ENCODE data around the gene MARK4. TPM values are rescaled to one million over a fixed set of nuclear protein-coding genes. Genes with fewer than 3 reads are reported as not detected.
"Not testable (repeated sequence)": the region's sequence is repeated elsewhere in the genome, so short reads cannot be mapped to it uniquely, and the experiment has no call there.

Gene MARK4
- total RNA-seq, 4 donors from 2014 or later: 13.5 to 51.5 (median 15.5) TPM

DNA sequence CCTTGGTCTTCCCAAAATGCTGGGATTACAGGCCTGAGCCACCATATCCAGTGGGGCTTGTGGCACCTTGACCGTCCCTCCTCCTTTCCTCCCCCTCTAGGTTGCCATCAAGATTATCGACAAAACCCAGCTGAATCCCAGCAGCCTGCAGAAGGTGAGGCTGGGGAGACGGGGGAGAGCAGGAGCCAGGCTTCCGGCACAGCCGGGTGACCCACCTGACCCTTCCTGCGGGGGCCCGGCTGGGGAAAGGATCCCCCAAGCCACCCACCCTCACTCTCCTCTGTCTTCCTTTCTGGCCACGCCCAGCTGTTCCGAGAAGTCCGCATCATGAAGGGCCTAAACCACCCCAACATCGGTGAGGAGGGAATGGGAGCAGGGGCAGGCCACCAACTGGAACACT, 11.9 kb downstream of the MARK4 start:
- no peaks in the 10 kb centered on the region for H3K9me3 ChIP-seq
- TF ChIP-seq, protein P1, sequence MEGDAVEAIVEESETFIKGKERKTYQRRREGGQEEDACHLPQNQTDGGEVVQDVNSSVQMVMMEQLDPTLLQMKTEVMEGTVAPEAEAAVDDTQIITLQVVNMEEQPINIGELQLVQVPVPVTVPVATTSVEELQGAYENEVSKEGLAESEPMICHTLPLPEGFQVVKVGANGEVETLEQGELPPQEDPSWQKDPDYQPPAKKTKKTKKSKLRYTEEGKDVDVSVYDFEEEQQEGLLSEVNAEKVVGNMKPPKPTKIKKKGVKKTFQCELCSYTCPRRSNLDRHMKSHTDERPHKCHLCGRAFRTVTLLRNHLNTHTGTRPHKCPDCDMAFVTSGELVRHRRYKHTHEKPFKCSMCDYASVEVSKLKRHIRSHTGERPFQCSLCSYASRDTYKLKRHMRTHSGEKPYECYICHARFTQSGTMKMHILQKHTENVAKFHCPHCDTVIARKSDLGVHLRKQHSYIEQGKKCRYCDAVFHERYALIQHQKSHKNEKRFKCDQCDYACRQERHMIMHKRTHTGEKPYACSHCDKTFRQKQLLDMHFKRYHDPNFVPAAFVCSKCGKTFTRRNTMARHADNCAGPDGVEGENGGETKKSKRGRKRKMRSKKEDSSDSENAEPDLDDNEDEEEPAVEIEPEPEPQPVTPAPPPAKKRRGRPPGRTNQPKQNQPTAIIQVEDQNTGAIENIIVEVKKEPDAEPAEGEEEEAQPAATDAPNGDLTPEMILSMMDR (IDR thresholded peaks at IDR 0.05): no peak
- TF ChIP-seq POLR2A (IDR thresholded peaks at IDR 0.05): no peak
- no peak overlapping the region for H3K27ac ChIP-seq
- DNase-seq: no peak
- no peak overlapping the region for H3K4me3 ChIP-seq
- no peaks in the 10 kb centered on the region for H3K27me3 ChIP-seq
- H3K4me1 ChIP-seq: no peaks in the 10 kb centered on the region
- intact Hi-C loops (cut with DNase I; ENCODE audit: low total_unique reads): no loop called here
- no peaks in the 10 kb centered on the region for H3K36me3 ChIP-seq

DNA sequence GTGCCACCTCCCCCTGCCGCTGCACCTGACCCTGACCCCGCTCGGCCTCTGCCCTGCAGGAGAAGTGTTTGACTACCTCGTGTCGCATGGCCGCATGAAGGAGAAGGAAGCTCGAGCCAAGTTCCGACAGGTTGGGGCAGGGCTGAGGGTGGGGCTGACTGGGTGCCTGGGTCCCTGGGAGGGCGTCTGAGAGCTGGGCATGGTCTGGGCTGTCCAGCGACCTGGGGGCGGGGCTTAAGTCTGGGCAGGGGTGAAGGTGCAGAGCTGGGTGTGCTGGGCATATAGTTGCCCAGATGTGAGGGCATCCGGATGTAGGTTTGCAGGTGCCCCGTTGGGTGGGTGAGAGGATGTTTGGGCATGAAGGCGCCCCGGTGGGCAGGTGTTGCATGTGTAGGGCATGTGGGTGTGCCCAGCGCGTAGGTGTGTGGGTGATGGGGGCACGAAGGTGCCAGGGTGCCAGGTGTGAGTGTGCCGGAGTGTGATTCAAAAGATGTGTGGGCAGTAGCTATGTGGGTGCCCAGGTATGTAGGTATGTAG, 13.8 kb downstream of the MARK4 start:
- Histone ChIP-seq H3K36me3 (no peaks in the 10 kb centered on the region), H3K4me1 (no peaks in the 10 kb centered on the region)
- intact Hi-C loops (cut with DNase I; ENCODE audit: low total_unique reads): no loop called here

DNA sequence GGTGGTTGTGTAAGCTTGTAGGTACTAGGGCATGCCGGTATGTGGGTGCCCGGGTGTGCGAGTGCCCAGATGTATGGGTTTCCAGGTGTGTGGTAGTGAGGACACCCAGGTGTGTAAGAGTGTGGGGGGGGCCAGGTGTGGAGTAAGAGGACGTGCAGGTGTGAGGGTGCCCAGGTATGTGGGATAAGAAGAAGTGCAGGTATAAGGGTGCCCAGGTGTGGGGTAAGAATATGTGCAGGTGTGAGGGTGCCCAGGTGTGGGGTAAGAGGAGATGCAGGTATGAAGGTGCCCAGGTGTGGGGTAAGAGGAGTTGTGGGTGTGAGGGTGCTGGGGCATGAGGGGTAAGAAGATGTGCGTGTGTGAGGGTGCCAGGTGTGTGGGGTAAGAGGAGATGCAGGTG, 14.3 kb downstream of the MARK4 start:
- H3K36me3 ChIP-seq: no peaks in the 10 kb centered on the region
- no peak overlapping the region for H3K4me3 ChIP-seq
- no peak for TF ChIP-seq POLR2A (IDR thresholded peaks at IDR 0.05)
- TF ChIP-seq, protein P1 (IDR thresholded peaks at IDR 0.05): no peak
- no peaks in the 10 kb centered on the region for H3K4me1 ChIP-seq
- no peaks in the 10 kb centered on the region for H3K9me3 ChIP-seq
- H3K27me3 ChIP-seq: no peaks in the 10 kb centered on the region
- intact Hi-C loops (cut with DNase I; ENCODE audit: low total_unique reads): no loop called here
- no peak for DNase-seq
- H3K27ac ChIP-seq: no peak overlapping the region

More for the DNA sequence above, 13.8 kb downstream of the MARK4 start:
- no peak for TF ChIP-seq POLR2A (IDR thresholded peaks at IDR 0.05)
- TF ChIP-seq, protein P1 (IDR thresholded peaks at IDR 0.05): no peak
- Histone ChIP-seq H3K9me3 (no peaks in the 10 kb centered on the region), H3K27me3 (no peaks in the 10 kb centered on the region), H3K4me3 (no peak overlapping the region), H3K27ac (no peak overlapping the region)
- DNase-seq: no peak

DNA sequence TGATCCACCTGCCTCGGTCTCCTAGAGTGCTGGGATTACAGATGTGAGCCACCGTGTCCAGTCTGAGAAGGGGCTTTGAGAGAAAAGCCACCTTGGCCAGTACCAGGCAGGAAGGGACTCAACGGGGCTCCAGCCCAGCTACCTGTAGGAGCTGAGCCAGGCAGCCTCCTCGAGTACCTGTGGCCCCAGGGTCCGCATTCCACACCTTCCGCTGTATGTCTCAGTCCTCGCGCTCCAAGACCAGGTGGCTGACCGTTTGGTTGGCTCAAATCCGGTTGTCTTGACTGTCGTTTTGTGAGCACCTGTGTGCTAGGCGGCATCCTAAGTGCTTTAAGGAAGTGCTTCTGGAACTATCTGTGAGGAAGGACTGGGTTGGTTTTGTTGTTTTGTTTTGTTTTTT, 16.2 kb downstream of the MARK4 start:
- no peak for DNase-seq
- Histone ChIP-seq H3K36me3 (no peaks in the 10 kb centered on the region), H3K27me3 (no peaks in the 10 kb centered on the region), H3K9me3 (no peaks in the 10 kb centered on the region), H3K27ac (no peak overlapping the region), H3K4me1 (no peaks in the 10 kb centered on the region), H3K4me3 (no peak overlapping the region)
- TF ChIP-seq, protein P1 (IDR thresholded peaks at IDR 0.05): no peak
- TF ChIP-seq POLR2A (IDR thresholded peaks at IDR 0.05): no peak
- intact Hi-C loops (cut with DNase I; ENCODE audit: low total_unique reads): no loop called here

DNA sequence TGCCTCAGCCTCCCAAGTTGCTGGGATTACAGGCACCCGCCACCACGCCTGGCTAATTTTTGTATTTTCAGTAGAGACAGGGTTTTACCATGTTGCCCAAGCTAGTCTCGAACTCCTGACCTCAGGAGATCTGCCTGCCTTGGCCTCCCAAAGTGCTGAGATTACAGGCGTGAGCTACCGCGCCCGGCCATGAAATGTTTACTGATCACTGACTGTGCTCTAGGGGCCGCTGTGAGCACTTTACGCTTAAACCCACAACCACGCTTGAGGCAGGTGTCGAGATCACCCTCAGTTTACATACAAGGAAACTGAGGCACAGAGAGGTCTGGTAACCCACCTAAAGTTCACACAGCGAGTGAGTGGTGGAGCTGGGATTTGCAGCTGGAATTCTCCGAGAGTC, 18.9 kb downstream of the MARK4 start:
- H3K4me1 ChIP-seq; H3K27ac ChIP-seq; H3K4me3 ChIP-seq; H3K27me3 ChIP-seq; intact Hi-C loops (cut with DNase I; ENCODE audit: low total_unique reads); H3K36me3 ChIP-seq; DNase-seq; H3K9me3 ChIP-seq: not testable (repeated sequence)
